GM12878 (cell line): ENCODE data around the gene NBPF1.
"Not testable (repeated sequence)": the region's sequence is repeated elsewhere in the genome, so short reads cannot be mapped to it uniquely, and the experiment has no call there.

ENCODE experiments used
- BHLHE40 ChIP-seq, 2 experiments: fragments of 450-650 bp in 1 of 2; IDR thresholded peaks; 2 replicates each; pipeline ENCODE4 v1.6.1; 2011 to 2017; ENCODE audit warnings: low read depth in 2 of 2, borderline replicate concordance in 1 of 2, improper control_type of control experiment in 1 of 2, low read length in 1 of 2, mild to moderate bottlenecking in 1 of 2
- CBX3 ChIP-seq: fragments of 200-600 bp; sonication (generic); IDR thresholded peaks from 2 replicates; pipeline ENCODE4 v1.6.1; 2016; ENCODE audit warnings: low read depth, borderline replicate concordance
- EP300 ChIP-seq, 2 experiments: fragments of 150-350 bp in 1 of 2; IDR thresholded peaks; 2 replicates each; pipeline ENCODE4 v1.6.1; 2011 to 2012; ENCODE audit warnings: low read depth in 2 of 2, low read length in 2 of 2, borderline replicate concordance in 1 of 2, improper control_type of control experiment in 1 of 2, inconsistent platforms in 1 of 2; ENCODE audit not compliant: control insufficient read depth in 1 of 2
- EZH2 ChIP-seq: IDR thresholded peaks from 2 replicates; pipeline ENCODE4 v1.6.1; 2012; ENCODE audit warnings: low read depth, mild to moderate bottlenecking, control low read depth, inconsistent platforms, low read length, borderline replicate concordance; ENCODE audit not compliant: control insufficient read depth
- POLR2A ChIP-seq: IDR thresholded peaks from 2 replicates; pipeline ENCODE4 v1.6.1; 2011; ENCODE audit warnings: low read depth, mild to moderate bottlenecking, low read length
- POU2F2 ChIP-seq: IDR thresholded peaks from 3 replicates; pipeline ENCODE4 v1.6.1; 2011; ENCODE audit warnings: low read depth, mild to moderate bottlenecking, low read length, borderline replicate concordance
- TF ChIP-seq, protein P1 (sequence below), 3 experiments: IDR thresholded peaks in 2 of 3; conservative IDR thresholded peaks in 1 of 3; 2 replicates each; pipeline ENCODE4 v1.5.1; 2011; ENCODE audit warnings: low read depth in 3 of 3, low read length in 3 of 3, mild to moderate bottlenecking in 3 of 3, control low read depth in 2 of 3, moderate library complexity in 2 of 3, inconsistent platforms in 1 of 3, mixed read lengths in 1 of 3; ENCODE audit not compliant: control insufficient read depth in 2 of 3, insufficient read depth in 1 of 3; ENCODE audit errors: extremely low read depth in 1 of 3
- TF ChIP-seq, protein P2 (sequence below): IDR thresholded peaks from 2 replicates; pipeline ENCODE4 v1.6.1; 2011; ENCODE audit warnings: mild to moderate bottlenecking, low read depth, low read length, moderate library complexity; ENCODE audit not compliant: insufficient replicate concordance
- TF ChIP-seq, protein P3 (sequence below): IDR thresholded peaks from 2 replicates; pipeline ENCODE4 v1.6.1; 2012; ENCODE audit warnings: low read depth, low read length, improper control_type of control experiment

DNA sequence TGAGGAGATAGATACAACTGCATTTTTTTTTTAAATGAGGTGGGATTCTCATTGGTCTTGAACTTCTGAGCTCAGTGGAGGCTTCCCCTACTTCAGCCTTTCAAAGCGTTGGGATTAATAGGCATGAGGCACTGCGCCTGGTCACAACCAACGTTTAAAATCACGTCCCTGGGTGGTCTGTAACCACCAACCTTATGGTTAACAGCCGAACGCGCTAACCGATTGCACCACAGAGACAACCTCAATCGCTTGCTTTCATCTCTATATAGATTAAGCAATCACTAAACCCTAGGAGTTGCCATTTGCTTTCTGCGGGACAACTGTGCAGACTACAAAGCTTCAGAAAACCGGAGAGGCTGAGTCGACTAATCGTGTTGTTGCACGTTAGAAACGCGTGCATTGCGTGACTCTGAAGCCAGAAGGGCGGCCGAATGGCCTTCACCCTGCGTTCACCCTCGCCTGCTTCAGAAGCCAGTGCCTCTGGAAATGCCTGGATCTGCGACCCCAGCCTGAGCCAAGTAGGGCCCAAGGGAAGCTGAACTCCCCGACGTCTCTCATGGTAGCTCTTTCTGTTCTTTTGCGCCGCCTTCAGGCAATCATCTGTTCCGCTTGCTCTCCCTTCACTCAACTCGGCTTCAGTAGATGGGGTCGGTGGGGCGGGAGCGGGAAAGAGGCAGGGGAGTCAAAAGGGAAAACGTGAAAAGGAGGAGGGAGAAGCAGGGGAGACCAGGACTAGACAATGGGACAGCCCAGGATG lies 81.0 kb downstream of the NBPF1 start:
- TF ChIP-seq, protein P1, sequence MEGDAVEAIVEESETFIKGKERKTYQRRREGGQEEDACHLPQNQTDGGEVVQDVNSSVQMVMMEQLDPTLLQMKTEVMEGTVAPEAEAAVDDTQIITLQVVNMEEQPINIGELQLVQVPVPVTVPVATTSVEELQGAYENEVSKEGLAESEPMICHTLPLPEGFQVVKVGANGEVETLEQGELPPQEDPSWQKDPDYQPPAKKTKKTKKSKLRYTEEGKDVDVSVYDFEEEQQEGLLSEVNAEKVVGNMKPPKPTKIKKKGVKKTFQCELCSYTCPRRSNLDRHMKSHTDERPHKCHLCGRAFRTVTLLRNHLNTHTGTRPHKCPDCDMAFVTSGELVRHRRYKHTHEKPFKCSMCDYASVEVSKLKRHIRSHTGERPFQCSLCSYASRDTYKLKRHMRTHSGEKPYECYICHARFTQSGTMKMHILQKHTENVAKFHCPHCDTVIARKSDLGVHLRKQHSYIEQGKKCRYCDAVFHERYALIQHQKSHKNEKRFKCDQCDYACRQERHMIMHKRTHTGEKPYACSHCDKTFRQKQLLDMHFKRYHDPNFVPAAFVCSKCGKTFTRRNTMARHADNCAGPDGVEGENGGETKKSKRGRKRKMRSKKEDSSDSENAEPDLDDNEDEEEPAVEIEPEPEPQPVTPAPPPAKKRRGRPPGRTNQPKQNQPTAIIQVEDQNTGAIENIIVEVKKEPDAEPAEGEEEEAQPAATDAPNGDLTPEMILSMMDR (IDR thresholded peaks at IDR 0.05 in 2 of 3, conservative IDR thresholded peaks at IDR 0.05 in 1 of 3; ENCODE audit: control insufficient read depth in 2 of 3, extremely low read depth in 1 of 3, insufficient read depth in 1 of 3, low read depth in 3 of 3, low read length in 3 of 3): not testable (repeated sequence)
- not testable (repeated sequence) for TF ChIP-seq POLR2A; EP300 (IDR thresholded peaks at IDR 0.05; ENCODE audit: borderline replicate concordance in 1 of 2, control insufficient read depth in 1 of 2, low read depth in 2 of 2, low read length in 2 of 2); EZH2; CBX3; BHLHE40 (IDR thresholded peaks at IDR 0.05; ENCODE audit: borderline replicate concordance in 1 of 2, low read depth in 2 of 2, low read length in 1 of 2); POU2F2
- TF ChIP-seq, protein P2, sequence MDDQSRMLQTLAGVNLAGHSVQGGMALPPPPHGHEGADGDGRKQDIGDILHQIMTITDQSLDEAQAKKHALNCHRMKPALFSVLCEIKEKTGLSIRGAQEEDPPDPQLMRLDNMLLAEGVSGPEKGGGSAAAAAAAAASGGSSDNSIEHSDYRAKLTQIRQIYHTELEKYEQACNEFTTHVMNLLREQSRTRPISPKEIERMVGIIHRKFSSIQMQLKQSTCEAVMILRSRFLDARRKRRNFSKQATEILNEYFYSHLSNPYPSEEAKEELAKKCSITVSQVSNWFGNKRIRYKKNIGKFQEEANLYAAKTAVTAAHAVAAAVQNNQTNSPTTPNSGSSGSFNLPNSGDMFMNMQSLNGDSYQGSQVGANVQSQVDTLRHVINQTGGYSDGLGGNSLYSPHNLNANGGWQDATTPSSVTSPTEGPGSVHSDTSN: not testable (repeated sequence)
- TF ChIP-seq, protein P3, sequence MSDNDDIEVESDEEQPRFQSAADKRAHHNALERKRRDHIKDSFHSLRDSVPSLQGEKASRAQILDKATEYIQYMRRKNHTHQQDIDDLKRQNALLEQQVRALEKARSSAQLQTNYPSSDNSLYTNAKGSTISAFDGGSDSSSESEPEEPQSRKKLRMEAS: not testable (repeated sequence)
